SU-DHL-6 (cell line): ENCODE data around the gene NKX2-8.

Experiments used
- EZH2phosphoT487 ChIP-seq: fragments of 200-600 bp; sonication (generic), shearing (Covaris generic); conservative IDR thresholded peaks from 2 replicates; pipeline ENCODE4 v1.6.1; 2018; ENCODE audit warnings: mild to moderate bottlenecking, antibody characterized with exemption, low read length, moderate library complexity, mixed read lengths
- TF ChIP-seq, protein P1 (sequence below): fragments of 200-600 bp; sonication (generic); IDR thresholded peaks from one replicate; pipeline ENCODE4 v1.5.1; 2017; ENCODE audit warnings: antibody characterized with exemption, mild to moderate bottlenecking, low read length, moderate library complexity; ENCODE audit not compliant: insufficient read depth, poor library complexity, severe bottlenecking

DNA sequence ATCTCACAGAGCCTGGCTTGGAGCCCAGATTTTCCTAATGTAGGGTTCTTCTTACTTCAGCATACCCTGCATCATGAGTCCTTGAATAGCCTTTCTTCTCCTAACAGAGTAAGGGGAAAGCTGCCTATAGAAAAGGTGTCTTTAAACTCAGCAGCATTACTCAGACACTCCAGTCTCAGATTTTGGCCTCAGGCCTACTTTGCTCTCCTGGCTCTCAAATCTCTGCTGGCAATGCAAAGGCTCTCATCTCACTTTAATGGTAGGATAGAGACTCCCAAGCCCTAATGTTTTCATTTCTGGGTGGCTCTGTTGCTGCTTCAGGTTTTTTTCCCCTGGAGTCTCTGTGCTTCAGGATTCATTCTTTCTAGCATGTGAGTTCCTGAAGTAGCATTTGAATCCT is 9.1 kb upstream of the NKX2-8 start:
- TF ChIP-seq, protein P1, sequence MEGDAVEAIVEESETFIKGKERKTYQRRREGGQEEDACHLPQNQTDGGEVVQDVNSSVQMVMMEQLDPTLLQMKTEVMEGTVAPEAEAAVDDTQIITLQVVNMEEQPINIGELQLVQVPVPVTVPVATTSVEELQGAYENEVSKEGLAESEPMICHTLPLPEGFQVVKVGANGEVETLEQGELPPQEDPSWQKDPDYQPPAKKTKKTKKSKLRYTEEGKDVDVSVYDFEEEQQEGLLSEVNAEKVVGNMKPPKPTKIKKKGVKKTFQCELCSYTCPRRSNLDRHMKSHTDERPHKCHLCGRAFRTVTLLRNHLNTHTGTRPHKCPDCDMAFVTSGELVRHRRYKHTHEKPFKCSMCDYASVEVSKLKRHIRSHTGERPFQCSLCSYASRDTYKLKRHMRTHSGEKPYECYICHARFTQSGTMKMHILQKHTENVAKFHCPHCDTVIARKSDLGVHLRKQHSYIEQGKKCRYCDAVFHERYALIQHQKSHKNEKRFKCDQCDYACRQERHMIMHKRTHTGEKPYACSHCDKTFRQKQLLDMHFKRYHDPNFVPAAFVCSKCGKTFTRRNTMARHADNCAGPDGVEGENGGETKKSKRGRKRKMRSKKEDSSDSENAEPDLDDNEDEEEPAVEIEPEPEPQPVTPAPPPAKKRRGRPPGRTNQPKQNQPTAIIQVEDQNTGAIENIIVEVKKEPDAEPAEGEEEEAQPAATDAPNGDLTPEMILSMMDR = no peak
- no peak for TF ChIP-seq EZH2phosphoT487
